Measurements from ENCODE around the gene NUBP2. TPM values are rescaled to one million over a fixed set of nuclear protein-coding genes. Genes with fewer than 3 reads are reported as not detected.

Gene NUBP2
- total RNA-seq, 1 experiment from 2014 or later = 69.4 TPM

DNA sequence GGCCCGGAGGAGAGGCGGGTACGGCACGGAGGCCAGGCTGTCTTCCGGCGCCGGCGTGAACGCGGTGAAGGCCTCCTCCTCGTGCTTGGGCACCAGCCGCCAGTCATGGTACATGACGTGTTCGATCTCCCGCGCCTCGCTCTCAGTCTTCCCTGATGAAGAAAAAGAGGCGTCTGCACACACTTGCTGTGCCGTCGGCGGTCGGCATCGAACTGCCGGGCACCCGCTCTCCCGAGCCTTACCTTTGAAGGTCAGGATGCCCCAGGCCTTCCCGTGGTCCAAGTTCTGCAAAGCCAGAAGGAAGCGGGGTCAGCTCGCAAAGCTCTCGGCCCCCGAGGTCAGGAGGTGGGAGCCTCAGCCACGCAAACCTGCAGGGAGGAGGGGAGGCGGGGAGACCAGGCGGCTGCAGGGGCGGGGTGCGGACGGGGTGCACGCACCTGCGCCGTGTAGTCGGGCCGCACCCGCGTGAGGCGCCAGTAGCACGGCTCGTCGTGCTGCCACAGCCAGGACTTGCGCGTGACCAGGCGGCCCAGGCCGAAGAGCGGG, 10.3 kb upstream of the NUBP2 start, which contains the start of gene EME2:
EME2 (plus strand) TSS at position 449 of the 546 bp plus-strand sequence. CDS start 418 bp downstream, outside the sequence.
- peak within 1 kb of the TSS; percentile 98 to 99 (median 99); a peak in 6 of 7 replicates for H3K27ac Mint-ChIP-seq
- Histone ChIP-seq H2AFZ (ENCODE audit: low read length) (no peak within 1 kb of the TSS), H3K18ac (ENCODE audit: insufficient read length, low read depth, low read length) (peak within 1 kb of the TSS; percentile 44), H2BK5ac (ENCODE audit: insufficient read length, low read length) (no peak within 1 kb of the TSS), H3K9me3 (ENCODE audit: control insufficient read depth, low read depth, low read length) (no peaks in the 10 kb centered on the region), H3K79me2 (ENCODE audit: insufficient read depth, low read length) (no peaks in the 10 kb centered on the region; the same call in 1 of the 2 replicates), H3K27me3 (ENCODE audit: insufficient read depth, low read length) (no peaks in the 10 kb centered on the region), H3K79me1 (ENCODE audit: insufficient read depth, low read depth, low read length, poor library complexity, severe bottlenecking) (peaks cover 5% of the 10 kb centered on the region), H3K9ac (ENCODE audit: extremely low read depth, insufficient read length, low read length) (peak within 1 kb of the TSS; percentile 66), H2BK12ac (ENCODE audit: insufficient read length, low read depth, low read length) (no peak within 1 kb of the TSS), H3K56ac (ENCODE audit: insufficient read length, low read depth, low read length) (no peak within 1 kb of the TSS), H3K14ac (ENCODE audit: insufficient read depth, low read length) (peak within 1 kb of the TSS; percentile 79), H2BK20ac (ENCODE audit: low read depth, low read length, poor library complexity, severe bottlenecking) (no peak within 1 kb of the TSS), H4K20me1 (ENCODE audit: control insufficient read depth, insufficient read depth, insufficient read length) (no peaks in the 10 kb centered on the region), H3K23ac (ENCODE audit: insufficient read length, low read depth, low read length) (no peak within 1 kb of the TSS), H2BK15ac (ENCODE audit: low read depth, low read length) (no peak within 1 kb of the TSS), H3K4me2 (ENCODE audit: insufficient read depth, insufficient read length, low read length) (peak within 1 kb of the TSS; percentile 64), H2AK5ac (ENCODE audit: insufficient read length, low read length) (no peak within 1 kb of the TSS), H3K27ac (ENCODE audit: insufficient read length, low read depth, low read length) (no peak within 1 kb of the TSS), H3K4ac (ENCODE audit: low read depth, low read length) (no peak within 1 kb of the TSS), H4K91ac (ENCODE audit: insufficient read length, low read depth, low read length) (no peak within 1 kb of the TSS), H3K4me1 (ENCODE audit: insufficient read depth, low read length) (no peaks in the 10 kb centered on the region), H4K5ac (ENCODE audit: insufficient read length, low read depth, low read length) (no peak within 1 kb of the TSS), H3T11ph (ENCODE audit: low read length) (no peak within 1 kb of the TSS), H3K23me2 (ENCODE audit: insufficient read length, low read depth, low read length, poor library complexity, severe bottlenecking) (peaks cover 9% of the 10 kb centered on the region), H2BK120ac (ENCODE audit: low read depth, low read length, poor library complexity, severe bottlenecking) (no peak within 1 kb of the TSS), H4K8ac (replicated peaks; ENCODE audit: insufficient read length, low read depth, low read length) (no peak within 1 kb of the TSS)
- H3K27me3 Mint-ChIP-seq (ENCODE audit: low read depth) = no peaks in the 10 kb centered on the region; the same call in 1 of the 2 replicates
- WGBS (ENCODE audit: extremely low coverage, insufficient read length, low lambda C conversion rate) = no CpG with 5 or more reads among the region's 53 CpGs
- H3K4me1 Mint-ChIP-seq = peaks cover 3 to 19% of the 10 kb centered on the region in 2 experiments
- TF ChIP-seq, protein P1, sequence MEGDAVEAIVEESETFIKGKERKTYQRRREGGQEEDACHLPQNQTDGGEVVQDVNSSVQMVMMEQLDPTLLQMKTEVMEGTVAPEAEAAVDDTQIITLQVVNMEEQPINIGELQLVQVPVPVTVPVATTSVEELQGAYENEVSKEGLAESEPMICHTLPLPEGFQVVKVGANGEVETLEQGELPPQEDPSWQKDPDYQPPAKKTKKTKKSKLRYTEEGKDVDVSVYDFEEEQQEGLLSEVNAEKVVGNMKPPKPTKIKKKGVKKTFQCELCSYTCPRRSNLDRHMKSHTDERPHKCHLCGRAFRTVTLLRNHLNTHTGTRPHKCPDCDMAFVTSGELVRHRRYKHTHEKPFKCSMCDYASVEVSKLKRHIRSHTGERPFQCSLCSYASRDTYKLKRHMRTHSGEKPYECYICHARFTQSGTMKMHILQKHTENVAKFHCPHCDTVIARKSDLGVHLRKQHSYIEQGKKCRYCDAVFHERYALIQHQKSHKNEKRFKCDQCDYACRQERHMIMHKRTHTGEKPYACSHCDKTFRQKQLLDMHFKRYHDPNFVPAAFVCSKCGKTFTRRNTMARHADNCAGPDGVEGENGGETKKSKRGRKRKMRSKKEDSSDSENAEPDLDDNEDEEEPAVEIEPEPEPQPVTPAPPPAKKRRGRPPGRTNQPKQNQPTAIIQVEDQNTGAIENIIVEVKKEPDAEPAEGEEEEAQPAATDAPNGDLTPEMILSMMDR (conservative IDR thresholded peaks at IDR 0.05) = no peak
- DNase-seq = no peak
- peak within 1 kb of the TSS; percentile 95 to 98 for H3K4me3 Mint-ChIP-seq
- no peaks in the 10 kb centered on the region for H3K9me3 Mint-ChIP-seq
- peaks cover 9 to 47% (median 28%) of the 10 kb centered on the region in 3 experiments; a peak in 6 of 7 replicates for H3K36me3 Mint-ChIP-seq (ENCODE audit: insufficient read depth in 1 of 3, low read depth in 3 of 3)

All from H9 (cell line).